Activated CD4-positive, alpha-beta T cell treated with anti-CD3 and anti-CD28 coated beads, Interleukin-2, Interleukin-4, amounts not matched to agents 100 ng/mL and 50 ng/mL, durations not matched to agents 16 hours and 8 hours (primary cell): ENCODE measurements around the gene ALK.

Experiments
- DNase-seq: peaks from one replicate; pipeline ENCODE4 v3.0.0-alpha.2; 2020; ENCODE audit warnings: low spot score

The ALK gene

GRCh38 chr2:29490045-29490444, 431.3 kb downstream of the ALK start:
- no peak for DNase-seq

- no peak for DNase-seq
These were observed 431.8 kb downstream of the ALK start for GRCh38 chr2:29489568-29489967.

DNA sequence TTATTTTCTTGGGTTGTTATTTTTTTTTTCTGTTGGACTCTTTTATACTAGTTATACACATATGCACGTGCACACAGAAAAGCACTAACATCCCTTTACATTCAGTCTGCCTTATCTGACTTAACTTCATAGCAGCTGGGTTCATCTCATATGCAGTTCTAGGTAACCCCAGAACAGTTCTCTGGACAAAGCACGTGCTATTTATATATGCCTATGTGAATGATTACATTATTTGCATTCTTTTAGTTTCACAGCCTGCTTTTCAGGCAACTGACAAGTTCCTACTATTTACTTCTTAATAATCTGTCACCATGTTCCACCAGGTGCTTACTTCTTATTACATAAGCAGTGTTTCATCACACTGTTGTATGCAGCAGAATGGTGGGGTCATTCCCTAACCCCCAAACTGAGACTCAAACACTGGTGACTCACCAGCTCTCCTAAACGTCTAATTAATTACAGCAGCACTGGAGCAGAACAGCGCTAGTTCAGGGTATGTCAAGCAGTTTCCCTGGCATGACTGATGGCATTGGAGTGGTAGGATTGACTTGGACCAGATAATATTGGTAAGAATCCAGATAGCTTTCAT, 433.3 kb downstream of the ALK start:
- no peak for DNase-seq

DNA sequence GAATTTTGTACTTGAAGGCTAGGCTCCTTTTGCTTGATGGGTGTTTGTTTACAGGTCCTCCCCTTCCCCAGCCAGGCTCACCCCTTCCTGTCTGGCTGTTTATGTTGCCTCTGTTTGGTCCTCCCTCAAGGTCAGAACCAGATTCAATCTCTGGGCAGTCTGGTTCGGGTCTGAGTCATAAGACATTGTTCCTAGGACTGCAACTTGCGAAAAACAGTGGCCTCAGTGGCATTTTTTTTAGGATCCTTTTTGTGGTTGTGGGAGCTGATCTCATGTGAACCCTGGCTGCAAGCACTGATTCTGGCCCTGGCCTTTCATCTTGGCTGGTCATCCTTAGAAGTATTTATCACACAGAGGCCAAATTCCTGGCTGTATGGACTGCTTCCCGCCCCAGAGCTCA, 435.8 kb downstream of the ALK start:
- DNase-seq, result no peak

DNA sequence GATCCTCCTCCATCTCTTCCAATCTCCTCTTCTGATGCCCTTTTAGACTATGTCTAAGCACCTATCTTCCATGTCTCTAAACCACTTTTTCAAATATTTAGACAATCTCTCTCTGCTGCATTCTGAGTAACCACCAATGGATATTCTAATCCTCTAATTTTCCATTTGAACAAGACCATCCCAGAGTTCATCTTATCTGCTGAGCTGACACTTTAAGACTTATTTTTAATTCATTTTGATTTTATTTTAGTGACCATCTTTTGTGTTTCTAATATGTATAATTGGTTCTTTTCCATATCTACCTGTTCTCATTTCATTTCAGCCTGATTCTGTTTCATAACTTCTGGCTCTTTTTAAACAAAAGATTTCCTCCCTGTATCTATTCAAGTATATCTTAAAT, 436.3 kb downstream of the ALK start:
- no peak for DNase-seq

GRCh38 chr2:29482867-29483266, 438.5 kb downstream of the ALK start:
- DNase-seq, result no peak

DNA sequence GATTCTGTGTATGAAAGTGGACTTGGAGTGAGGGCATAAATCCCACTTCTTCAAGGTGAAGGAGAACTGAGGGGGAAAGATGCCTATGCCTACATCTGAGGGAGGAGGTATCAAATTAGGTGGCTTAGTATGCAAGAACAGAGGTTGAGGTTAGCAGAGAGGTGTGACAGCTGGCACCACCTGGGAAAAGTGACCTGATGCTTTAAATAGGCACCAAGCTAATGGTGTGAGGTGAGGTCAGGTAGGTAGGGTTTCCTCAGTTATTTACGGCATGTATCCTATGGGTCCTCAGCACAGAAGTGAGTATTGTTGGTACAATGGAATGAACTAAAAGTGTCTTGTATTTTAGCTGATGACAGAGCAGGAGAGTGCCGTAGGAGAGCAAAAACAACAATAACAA, 439.0 kb downstream of the ALK start:
- DNase-seq, result no peak

DNA sequence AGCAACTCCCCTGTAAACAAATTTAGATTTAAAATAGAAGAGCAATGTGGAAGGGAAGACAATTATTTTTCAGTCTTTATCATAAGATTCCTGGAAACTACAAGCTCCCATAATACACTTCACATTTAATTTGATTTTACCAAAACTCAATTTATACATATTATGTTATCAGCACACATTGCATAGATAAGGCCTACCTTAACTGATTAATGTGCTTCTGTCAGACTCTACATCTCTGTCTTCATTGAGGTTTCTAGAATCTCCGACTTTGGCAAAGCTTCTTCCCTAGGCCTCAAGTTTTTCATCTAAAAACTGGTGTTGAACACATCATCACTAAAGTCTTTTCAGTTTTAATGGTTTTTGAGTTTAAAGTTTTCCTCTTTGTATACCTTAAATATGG, 440.1 kb downstream of the ALK start:
- DNase-seq, result no peak

- no peak for DNase-seq
These were observed 441.0 kb downstream of the ALK start for GRCh38 chr2:29480426-29480825.

DNA sequence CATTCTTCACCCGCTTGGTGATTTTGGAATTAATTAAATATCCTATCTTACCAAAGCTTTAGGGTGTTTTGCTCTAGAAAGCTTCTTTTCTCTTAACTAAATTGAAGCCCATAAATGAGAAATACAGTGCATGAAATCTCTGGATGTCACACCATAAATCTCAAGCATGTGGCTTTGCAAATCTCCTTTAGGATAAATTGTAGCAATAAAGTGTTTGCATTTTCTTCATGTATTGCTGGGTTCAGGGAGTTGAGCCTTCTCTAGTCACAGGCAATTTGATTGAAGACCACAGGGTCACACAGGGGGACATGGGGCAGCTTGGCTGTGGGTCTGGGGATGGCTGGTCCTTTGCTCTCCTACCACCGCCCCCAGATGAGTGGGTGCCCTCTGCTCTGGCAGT, 442.0 kb downstream of the ALK start:
- DNase-seq, result no peak

- no peak for DNase-seq
These were observed 442.7 kb downstream of the ALK start for GRCh38 chr2:29478641-29479040.

DNA sequence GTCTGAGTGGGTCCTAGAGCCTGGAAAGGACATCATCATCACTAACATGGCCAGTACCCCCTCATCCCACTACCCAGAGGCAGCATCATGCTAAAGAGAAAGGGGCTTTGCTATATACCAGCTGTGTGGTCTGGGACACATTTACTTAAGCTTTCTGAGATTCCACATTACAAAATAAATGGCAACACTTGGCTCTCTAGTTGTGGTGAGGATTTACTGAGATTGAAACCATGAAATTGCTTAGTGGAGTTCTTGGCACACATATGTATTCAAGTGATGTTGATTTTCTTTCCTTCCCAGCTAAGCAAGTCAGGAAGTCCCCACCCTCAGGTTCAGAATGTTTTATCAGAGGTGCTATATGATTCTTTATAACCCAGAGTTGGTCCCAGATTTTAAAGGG, 444.2 kb downstream of the ALK start:
- no peak for DNase-seq

- DNase-seq, result no peak
These were observed 445.9 kb downstream of the ALK start for GRCh38 chr2:29475499-29475898.

GRCh38 chr2:29469961-29470360, 451.4 kb downstream of the ALK start:
- no peak for DNase-seq

- DNase-seq, result no peak
These were observed 451.9 kb downstream of the ALK start for GRCh38 chr2:29469516-29469915.

GRCh38 chr2:29463181-29463900, 458.0 kb downstream of the ALK start:
- DNase-seq, result no peak

DNA sequence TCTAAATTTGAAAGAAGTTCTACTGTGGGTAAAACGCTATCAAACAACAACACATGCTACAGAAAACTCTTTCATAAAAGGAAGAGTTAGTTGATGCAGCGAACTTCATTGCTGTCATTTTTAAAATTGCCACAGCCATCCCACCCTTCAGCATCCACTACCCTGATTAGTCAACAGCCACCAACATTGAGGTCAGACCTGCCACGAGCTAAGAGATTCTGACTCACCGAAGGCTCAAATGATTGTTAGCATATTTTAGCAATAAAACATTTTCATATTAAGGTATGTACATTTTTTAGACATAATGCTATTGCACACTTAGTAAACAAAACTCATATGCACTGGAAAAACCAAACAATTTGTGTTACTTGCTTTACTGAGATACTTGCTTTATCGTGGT, 459.1 kb downstream of the ALK start:
- DNase-seq, result no peak

DNA sequence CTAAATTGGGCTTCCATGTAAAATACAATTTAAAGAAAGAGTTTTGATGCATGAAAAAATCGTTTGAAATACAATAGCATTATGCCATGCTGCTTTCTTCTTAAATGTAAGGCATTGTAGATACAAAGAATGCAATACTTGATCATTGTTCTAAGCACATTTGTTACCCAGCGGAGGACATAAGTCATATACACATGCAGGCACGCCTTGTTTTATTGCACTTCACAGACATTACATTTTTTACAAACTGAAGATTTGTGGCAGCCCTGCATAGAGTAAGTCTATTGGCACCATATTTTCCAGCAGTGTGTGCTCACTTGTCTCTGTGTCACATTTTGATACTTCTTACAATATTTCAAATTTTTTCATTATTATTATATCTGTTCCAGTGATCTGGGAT, 461.2 kb downstream of the ALK start:
- DNase-seq, result no peak

DNA sequence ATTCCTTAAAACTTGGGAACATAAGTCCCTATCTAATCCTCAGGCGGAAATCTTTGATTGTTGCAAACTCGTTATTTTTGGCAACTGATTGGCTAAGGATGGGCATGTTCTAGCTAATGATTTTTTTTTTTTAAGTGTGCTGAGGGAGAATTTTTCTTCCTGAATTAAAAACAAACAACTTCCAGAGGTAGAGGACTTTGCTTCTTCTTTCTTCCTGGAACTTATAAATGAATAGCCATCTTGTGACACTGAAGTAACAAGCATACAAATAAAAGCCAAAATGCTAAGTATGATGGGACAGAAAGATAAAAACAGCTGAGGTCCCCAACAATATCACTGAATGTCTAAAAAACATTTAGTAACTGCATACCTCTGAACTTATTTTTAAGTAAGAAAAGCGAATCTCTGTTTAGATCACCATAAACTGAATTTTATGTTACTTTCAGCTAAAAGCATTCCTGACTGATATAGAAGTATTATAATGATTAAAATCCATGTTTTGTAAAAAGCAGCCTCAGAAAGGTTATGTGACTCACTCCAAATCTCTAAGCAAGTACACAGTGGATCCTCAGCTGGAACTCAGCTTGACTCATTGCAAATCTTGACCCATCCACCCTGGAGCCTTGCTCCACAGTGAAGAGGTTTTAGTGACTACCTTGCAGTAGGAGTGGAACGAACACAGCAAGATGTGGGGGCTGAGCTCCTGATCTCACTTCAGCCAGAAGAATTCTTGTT, 461.8 kb downstream of the ALK start:
- no peak for DNase-seq

DNA sequence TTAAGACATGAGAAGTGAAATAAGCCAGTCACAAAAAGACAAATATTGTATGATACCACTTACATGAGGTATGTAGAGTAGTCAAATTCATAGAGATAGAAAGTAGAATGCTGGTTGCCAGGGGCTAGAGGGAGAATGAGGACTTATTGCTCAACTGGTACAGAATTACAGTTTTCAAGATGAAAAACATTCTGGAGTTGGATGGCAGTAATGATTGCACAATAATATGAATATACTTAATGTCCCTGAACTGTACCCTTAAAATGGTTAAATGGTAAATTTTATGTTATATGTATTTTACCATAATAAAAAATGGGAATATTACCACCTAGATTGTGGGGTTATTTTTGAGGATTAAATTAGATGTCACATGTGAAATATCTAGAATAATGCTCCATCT, 465.0 kb downstream of the ALK start:
- DNase-seq, result no peak

DNA sequence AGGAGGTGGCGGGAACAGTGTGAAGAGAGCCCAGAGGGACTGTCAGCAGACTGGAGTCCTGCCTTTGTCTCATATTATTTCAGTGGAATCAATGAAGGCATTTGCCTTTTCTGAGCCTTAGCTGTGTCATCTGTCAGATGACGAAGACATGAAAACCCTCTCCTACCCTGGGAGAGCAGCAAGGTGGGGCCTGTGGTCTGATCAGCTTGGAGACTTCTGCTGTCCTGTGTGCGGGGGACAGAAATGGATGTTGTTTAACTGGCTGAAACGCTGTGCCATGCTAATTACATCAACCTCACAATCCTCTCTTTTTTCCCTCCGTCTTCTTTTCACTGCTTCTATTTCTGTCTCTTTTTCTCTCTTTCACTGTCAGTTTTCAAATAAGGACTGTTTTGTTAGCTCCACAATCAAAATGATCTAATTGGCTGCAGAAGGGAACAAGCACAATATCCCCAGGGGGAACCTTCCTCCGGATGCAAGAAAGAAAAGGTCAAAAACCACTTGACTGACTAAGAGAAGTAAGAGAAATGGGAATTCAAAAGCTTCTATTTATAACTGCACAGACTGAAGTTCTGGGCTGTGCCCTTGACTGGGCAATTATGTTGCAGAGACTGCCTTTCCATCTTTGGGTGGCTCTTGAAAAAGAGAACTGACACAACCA, 466.1 kb downstream of the ALK start:
- DNase-seq, result no peak

- no peak for DNase-seq
These were observed 469.4 kb downstream of the ALK start for GRCh38 chr2:29452036-29452435.
